ENCODE data around the gene SGPP2. TPM values are rescaled to one million over a fixed set of nuclear protein-coding genes. Genes with fewer than 3 reads are reported as not detected.
A peak's percentile ranks its signal among the peaks of the same experiment; 100 is the strongest.

The SGPP2 gene
- total and polyA plus RNA-seq, 4 donors, result 1.7 to 8.9 (median 4.8) TPM

GRCh38 chr2:222535477-222535876 lies 111.1 kb downstream of the SGPP2 start:
- no peaks in the 10 kb centered on the region for H3K9me3 ChIP-seq (ENCODE audit: control insufficient read depth, insufficient read depth, low read length)
- WGBS (ENCODE audit: insufficient coverage), result 59% methylated on average over 6 of the region's 6 CpGs
- peaks cover 4% of the 10 kb centered on the region for H3K4me1 ChIP-seq (ENCODE audit: control insufficient read depth, insufficient read depth, low read length)
- H3K36me3 ChIP-seq (ENCODE audit: control insufficient read depth, insufficient read depth, low read length), result no peaks in the 10 kb centered on the region
- no peaks in the 10 kb centered on the region for H3K27me3 ChIP-seq (ENCODE audit: control insufficient read depth, insufficient read depth, low read length)
- no peak overlapping the region for H3K27ac ChIP-seq (ENCODE audit: low read depth, low read length)
- DNase-seq (ENCODE audit: low read depth in 4 of 6, low spot score in 6 of 6), result no peak
- no peak overlapping the region for H3K4me3 ChIP-seq (ENCODE audit: low read depth, low read length)

GRCh38 chr2:222538535-222538934 lies 114.2 kb downstream of the SGPP2 start:
- no peak for DNase-seq (ENCODE audit: low read depth in 4 of 6, low spot score in 6 of 6)
- WGBS (ENCODE audit: insufficient coverage), result 100% methylated on average over 2 of the region's 3 CpGs
- H3K36me3 ChIP-seq (ENCODE audit: control insufficient read depth, insufficient read depth, low read length), result no peaks in the 10 kb centered on the region
- no peaks in the 10 kb centered on the region for H3K9me3 ChIP-seq (ENCODE audit: control insufficient read depth, insufficient read depth, low read length)
- no peak overlapping the region for H3K4me3 ChIP-seq (ENCODE audit: low read depth, low read length)
- H3K27ac ChIP-seq (ENCODE audit: low read depth, low read length), result no peak overlapping the region
- no peaks in the 10 kb centered on the region for H3K27me3 ChIP-seq (ENCODE audit: control insufficient read depth, insufficient read depth, low read length)
- peaks cover 4% of the 10 kb centered on the region for H3K4me1 ChIP-seq (ENCODE audit: control insufficient read depth, insufficient read depth, low read length)

- Histone ChIP-seq H3K27ac (ENCODE audit: low read depth, low read length) (no peak overlapping the region), H3K27me3 (ENCODE audit: control insufficient read depth, insufficient read depth, low read length) (no peaks in the 10 kb centered on the region), H3K4me3 (ENCODE audit: low read depth, low read length) (no peak overlapping the region), H3K9me3 (ENCODE audit: control insufficient read depth, insufficient read depth, low read length) (no peaks in the 10 kb centered on the region), H3K36me3 (ENCODE audit: control insufficient read depth, insufficient read depth, low read length) (no peaks in the 10 kb centered on the region), H3K4me1 (ENCODE audit: control insufficient read depth, insufficient read depth, low read length) (no peaks in the 10 kb centered on the region)
- no peak for DNase-seq (ENCODE audit: low read depth in 4 of 6, low spot score in 6 of 6)
- WGBS (ENCODE audit: insufficient coverage), result no CpG with 5 or more reads among the region's 1 CpG
Measured at GRCh38 chr2:222544661-222545060, 120.3 kb downstream of the SGPP2 start.

- Histone ChIP-seq H3K27me3 (ENCODE audit: control insufficient read depth, insufficient read depth, low read length) (no peaks in the 10 kb centered on the region), H3K9me3 (ENCODE audit: control insufficient read depth, insufficient read depth, low read length) (no peaks in the 10 kb centered on the region), H3K4me3 (ENCODE audit: low read depth, low read length) (no peak overlapping the region), H3K36me3 (ENCODE audit: control insufficient read depth, insufficient read depth, low read length) (no peaks in the 10 kb centered on the region), H3K27ac (ENCODE audit: low read depth, low read length) (no peak overlapping the region), H3K4me1 (ENCODE audit: control insufficient read depth, insufficient read depth, low read length) (no peaks in the 10 kb centered on the region)
- 30% methylated on average over 2 of the region's 6 CpGs for WGBS (ENCODE audit: insufficient coverage)
- DNase-seq (ENCODE audit: low read depth in 4 of 6, low spot score in 6 of 6), result peak in 1 of 6 donors; percentile 19
Measured at GRCh38 chr2:222545823-222546795, 121.8 kb downstream of the SGPP2 start.

- H3K4me1 ChIP-seq (ENCODE audit: control insufficient read depth, insufficient read depth, low read length), result no peaks in the 10 kb centered on the region
- H3K27me3 ChIP-seq (ENCODE audit: control insufficient read depth, insufficient read depth, low read length), result no peaks in the 10 kb centered on the region
- H3K27ac ChIP-seq (ENCODE audit: low read depth, low read length), result no peak overlapping the region
- no peaks in the 10 kb centered on the region for H3K9me3 ChIP-seq (ENCODE audit: control insufficient read depth, insufficient read depth, low read length)
- H3K36me3 ChIP-seq (ENCODE audit: control insufficient read depth, insufficient read depth, low read length), result no peaks in the 10 kb centered on the region
- H3K4me3 ChIP-seq (ENCODE audit: low read depth, low read length), result no peak overlapping the region
- WGBS (ENCODE audit: insufficient coverage), result 90% methylated on average over 3 of the region's 5 CpGs
- no peak for DNase-seq (ENCODE audit: low read depth in 4 of 6, low spot score in 6 of 6)
Measured at GRCh38 chr2:222547083-222547482, 122.7 kb downstream of the SGPP2 start.

- no peak overlapping the region for H3K27ac ChIP-seq (ENCODE audit: low read depth, low read length)
- WGBS (ENCODE audit: insufficient coverage), result 44% methylated on average over 2 of the region's 3 CpGs
Measured at GRCh38 chr2:222548992-222549391, 124.6 kb downstream of the SGPP2 start.

GRCh38 chr2:222554517-222554916 lies 130.2 kb downstream of the SGPP2 start:
- no peaks in the 10 kb centered on the region for H3K9me3 ChIP-seq (ENCODE audit: control insufficient read depth, insufficient read depth, low read length)

More at GRCh38 chr2:222548992-222549391, 124.6 kb downstream of the SGPP2 start:
- Histone ChIP-seq H3K27me3 (ENCODE audit: control insufficient read depth, insufficient read depth, low read length) (no peaks in the 10 kb centered on the region), H3K9me3 (ENCODE audit: control insufficient read depth, insufficient read depth, low read length) (no peaks in the 10 kb centered on the region), H3K36me3 (ENCODE audit: control insufficient read depth, insufficient read depth, low read length) (no peaks in the 10 kb centered on the region), H3K4me1 (ENCODE audit: control insufficient read depth, insufficient read depth, low read length) (no peaks in the 10 kb centered on the region), H3K4me3 (ENCODE audit: low read depth, low read length) (no peak overlapping the region)
- peak; percentile 17 to 88 (median 42) for DNase-seq (ENCODE audit: low read depth in 4 of 6, low spot score in 6 of 6)

GRCh38 chr2:222561151-222561550 lies 136.8 kb downstream of the SGPP2 start:
- H3K4me1 ChIP-seq (ENCODE audit: control insufficient read depth, insufficient read depth, low read length), result no peaks in the 10 kb centered on the region
- WGBS (ENCODE audit: insufficient coverage), result no CpG with 5 or more reads among the region's 4 CpGs
- no peaks in the 10 kb centered on the region for H3K27me3 ChIP-seq (ENCODE audit: control insufficient read depth, insufficient read depth, low read length)
- DNase-seq (ENCODE audit: low read depth in 4 of 6, low spot score in 6 of 6), result no peak
- no peaks in the 10 kb centered on the region for H3K9me3 ChIP-seq (ENCODE audit: control insufficient read depth, insufficient read depth, low read length)
- H3K27ac ChIP-seq (ENCODE audit: low read depth, low read length), result no peak overlapping the region
- no peak overlapping the region for H3K4me3 ChIP-seq (ENCODE audit: low read depth, low read length)
- H3K36me3 ChIP-seq (ENCODE audit: control insufficient read depth, insufficient read depth, low read length), result no peaks in the 10 kb centered on the region

More at GRCh38 chr2:222554517-222554916, 130.2 kb downstream of the SGPP2 start:
- Histone ChIP-seq H3K27ac (ENCODE audit: low read depth, low read length) (no peak overlapping the region), H3K4me3 (ENCODE audit: low read depth, low read length) (no peak overlapping the region), H3K27me3 (ENCODE audit: control insufficient read depth, insufficient read depth, low read length) (no peaks in the 10 kb centered on the region), H3K36me3 (ENCODE audit: control insufficient read depth, insufficient read depth, low read length) (no peaks in the 10 kb centered on the region), H3K4me1 (ENCODE audit: control insufficient read depth, insufficient read depth, low read length) (peaks cover 4% of the 10 kb centered on the region)
- 11% methylated on average over 4 of the region's 7 CpGs for WGBS (ENCODE audit: insufficient coverage)
- peak in 4 of 6 donors; percentile 13 to 67 (median 40) for DNase-seq (ENCODE audit: low read depth in 4 of 6, low spot score in 6 of 6)

GRCh38 chr2:222561817-222562645 lies 137.7 kb downstream of the SGPP2 start:
- Histone ChIP-seq H3K4me3 (ENCODE audit: low read depth, low read length) (no peak overlapping the region), H3K9me3 (ENCODE audit: control insufficient read depth, insufficient read depth, low read length) (no peaks in the 10 kb centered on the region), H3K27ac (ENCODE audit: low read depth, low read length) (no peak overlapping the region), H3K36me3 (ENCODE audit: control insufficient read depth, insufficient read depth, low read length) (no peaks in the 10 kb centered on the region), H3K27me3 (ENCODE audit: control insufficient read depth, insufficient read depth, low read length) (no peaks in the 10 kb centered on the region), H3K4me1 (ENCODE audit: control insufficient read depth, insufficient read depth, low read length) (no peaks in the 10 kb centered on the region)
- WGBS (ENCODE audit: insufficient coverage), result 45% methylated on average over 2 of the region's 6 CpGs
- peak; percentile 43 to 88 (median 52) for DNase-seq (ENCODE audit: low read depth in 4 of 6, low spot score in 6 of 6)
